Stimulated activated CD4-positive, alpha-beta T cell treated with anti-CD3 and anti-CD28 coated beads, Interleukin-4, amount 100 ng/mL, for 1 hour (primary cell): ENCODE results near the gene DOC2B.
"Not testable (repeated sequence)": the region's sequence is repeated elsewhere in the genome, so short reads cannot be mapped to it uniquely, and the experiment has no call there.

ENCODE experiments used
- DNase-seq: peaks from one replicate; pipeline ENCODE4 v3.0.0-alpha.2; 2020

DOC2B gene

GRCh38 chr17:210402-210801 is 29.0 kb upstream of the DOC2B start:
- DNase-seq, result no peak

DNA sequence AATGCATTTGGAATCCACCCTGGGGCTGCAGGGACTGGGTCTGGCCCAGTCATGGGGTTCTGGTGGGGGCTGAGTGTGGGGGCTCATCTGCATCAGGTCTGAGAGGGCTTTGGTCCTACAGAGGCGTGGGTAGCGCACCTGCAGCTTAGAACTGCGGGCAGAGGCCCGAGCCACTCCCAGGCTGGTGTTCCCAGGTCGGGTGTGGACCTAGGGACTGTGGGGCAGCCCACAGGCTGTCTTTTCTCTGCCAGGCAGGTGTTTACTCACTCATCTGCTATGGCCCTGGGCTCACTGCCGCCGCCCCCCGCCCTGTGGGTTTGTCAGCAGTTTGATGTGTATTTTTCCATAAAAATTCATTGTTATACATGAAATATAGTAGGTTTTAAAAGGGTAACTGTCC is 27.0 kb upstream of the DOC2B start:
- DNase-seq, result no peak

- DNase-seq, result no peak
These were observed 26.3 kb upstream of the DOC2B start for GRCh38 chr17:207775-208174.

DNA sequence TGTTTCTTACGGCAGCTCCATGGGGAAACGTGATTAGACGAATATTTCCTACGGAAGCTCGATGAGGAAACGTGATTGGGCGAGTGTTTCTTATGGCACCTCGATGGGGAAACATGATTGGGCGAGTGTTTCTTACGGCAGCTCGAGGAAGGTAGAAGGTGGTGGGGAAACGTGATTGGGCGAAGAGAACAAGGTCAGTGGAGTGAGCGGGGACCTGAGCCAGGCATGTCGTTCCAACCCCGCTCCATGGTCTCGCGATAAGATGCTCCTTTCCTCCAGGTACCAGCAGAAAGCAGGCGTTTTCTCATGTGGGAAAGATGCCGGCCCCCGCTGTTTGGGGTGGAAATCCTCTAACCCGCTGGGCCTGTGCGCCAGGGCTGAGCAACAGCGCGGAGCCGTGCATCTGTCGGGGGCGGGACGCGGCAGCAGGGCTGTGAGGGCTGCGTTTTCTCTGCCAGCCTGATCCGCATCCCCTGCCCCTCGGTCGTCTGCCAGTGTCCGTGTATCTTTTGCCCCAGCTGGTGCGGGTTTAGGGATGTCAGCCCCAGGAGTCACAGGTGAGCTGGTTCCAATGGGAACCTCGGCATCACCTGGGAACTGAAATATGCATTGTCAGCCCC is 25.6 kb upstream of the DOC2B start:
- DNase-seq, result no peak

- not testable (repeated sequence) for DNase-seq
These were observed 25.0 kb upstream of the DOC2B start for GRCh38 chr17:206484-206883.

- no peak for DNase-seq
These were observed 24.4 kb upstream of the DOC2B start for GRCh38 chr17:205817-206216.

DNA sequence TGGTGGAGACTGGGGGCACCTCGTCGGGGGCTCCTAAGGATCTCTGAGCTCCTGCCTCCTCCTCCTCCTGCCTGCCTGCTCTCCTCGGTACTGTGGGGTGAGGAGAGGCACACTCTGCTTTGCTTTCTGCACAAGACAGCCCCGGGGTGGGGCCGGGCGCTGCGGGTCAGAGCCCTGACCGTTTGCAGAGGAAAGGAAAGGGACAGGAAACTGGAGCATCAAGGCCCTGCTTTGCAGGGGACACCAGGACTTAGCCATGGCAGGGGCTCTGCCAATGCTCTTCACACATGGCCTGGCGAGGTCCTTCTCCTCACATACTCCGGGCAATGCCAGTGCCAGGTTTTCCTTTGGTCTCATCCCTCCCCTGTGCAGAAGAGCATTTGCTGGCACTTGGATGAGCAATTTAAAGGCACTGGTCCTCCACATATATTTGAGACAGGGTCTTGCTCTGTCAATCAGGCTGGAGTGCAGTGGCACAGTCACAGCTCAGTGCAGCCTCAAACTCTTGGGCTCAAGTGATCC is 23.8 kb upstream of the DOC2B start:
- DNase-seq, result no peak

DNA sequence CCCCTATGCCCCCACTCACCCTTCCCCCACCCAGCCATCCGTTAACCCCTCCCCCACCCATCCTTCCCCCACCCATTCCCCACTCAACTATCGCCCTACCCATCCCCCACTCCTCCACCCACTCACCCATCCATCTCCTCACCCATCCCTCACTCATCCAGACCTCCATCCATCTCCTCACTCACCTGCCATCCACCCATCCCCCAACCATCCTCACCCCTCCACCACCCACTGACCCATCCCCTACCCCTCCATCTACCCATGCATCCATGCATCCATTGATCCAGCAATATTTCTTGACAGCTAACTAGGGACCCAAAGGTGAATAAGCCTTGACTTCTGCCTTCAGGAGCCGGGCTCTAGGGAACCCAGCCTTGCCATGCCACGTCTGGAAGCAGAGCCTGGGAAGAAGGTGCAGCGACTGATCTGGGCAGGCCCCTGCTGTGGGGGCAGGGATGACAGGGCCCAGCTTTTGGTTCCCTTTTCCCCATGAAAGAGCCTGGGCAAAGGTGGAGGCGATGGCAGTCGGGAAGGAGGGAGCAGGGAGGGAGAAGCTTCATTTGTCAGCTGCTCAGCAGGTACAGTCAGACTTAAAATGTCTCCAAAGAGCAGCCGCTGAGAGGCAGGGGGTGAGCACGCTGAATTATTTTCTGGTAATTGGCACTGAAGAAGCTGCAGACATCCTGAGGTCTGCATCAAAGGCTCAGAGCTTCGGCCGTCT is 23.1 kb upstream of the DOC2B start:
- no peak for DNase-seq

GRCh38 chr17:202501-202951 is 21.1 kb upstream of the DOC2B start:
- no peak for DNase-seq

DNA sequence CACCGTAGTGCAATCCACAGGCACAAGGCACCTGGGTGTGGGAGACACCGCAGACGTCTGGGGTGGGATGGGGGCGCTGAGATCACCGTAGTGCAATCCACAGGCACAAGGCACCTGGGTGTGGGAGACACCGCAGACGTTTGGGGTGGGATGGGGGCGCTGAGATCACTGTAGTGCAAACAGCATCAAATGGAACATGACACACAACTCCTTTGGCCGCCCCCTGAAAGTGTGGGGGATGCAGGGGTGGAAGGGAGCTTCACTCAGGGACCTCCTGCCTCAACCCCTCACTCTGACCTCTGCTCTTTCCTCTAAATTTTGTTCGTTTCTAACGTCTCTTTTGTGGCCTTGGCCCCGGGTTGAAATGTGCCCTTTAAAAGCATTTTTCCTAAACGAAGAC is 20.3 kb upstream of the DOC2B start:
- not testable (repeated sequence) for DNase-seq

- DNase-seq, result not testable (repeated sequence)
These were observed 19.8 kb upstream of the DOC2B start for GRCh38 chr17:201257-201656.

DNA sequence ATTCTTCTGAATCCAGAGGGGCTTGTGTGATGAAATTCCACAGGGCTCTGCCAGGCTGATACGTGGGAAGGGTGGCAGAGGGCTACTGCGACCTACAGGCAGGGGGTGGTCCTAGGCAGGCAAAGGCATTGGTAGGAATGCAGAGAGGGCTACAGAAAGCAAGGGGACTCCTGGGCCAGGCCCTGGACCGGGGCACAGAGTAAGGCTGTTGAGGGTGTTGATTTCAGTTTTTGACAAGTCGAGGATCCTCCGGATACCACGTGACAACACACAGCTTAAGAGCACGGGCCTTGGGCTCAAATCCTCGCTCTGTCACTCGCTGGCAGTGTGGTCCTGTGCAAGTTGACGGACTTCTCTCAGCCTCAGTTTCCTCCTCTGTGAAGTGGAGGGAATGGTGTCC is 19.1 kb upstream of the DOC2B start:
- DNase-seq, result no peak

DNA sequence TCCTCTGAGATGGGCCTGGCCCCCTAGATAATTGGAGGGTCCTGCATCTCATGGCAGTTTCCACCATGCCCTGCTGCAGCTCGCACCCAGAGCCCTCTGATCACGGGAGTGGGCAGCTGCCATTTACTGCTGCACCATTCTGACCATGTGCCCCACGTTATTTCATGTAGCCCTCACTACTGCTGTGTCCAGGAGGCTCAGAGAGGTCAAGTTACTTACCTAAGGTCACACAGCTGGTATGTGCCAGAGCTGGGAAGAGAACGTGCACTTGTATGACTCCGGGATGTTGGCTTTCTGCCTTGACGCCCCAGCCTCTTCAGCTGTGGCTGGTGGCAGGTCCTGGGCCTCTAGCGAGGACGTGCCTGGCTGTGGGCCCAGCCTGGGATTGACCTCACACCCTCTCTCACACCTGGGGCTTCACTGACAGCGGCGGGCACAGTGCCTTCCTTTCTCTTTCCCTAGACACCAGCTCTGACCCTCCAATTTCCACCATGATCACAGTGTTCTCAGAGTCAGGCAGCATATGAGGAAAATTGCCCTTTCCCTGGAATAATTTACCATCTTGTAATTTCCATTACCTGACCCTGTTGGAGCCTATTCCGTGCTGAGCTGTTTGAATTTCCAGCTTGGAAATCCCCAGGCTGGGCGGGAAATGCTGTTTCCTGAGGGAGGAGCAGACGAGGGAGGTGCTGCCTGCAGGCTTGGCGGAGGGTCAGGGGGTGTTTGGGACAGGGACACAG is 18.5 kb upstream of the DOC2B start:
- DNase-seq, result no peak

DNA sequence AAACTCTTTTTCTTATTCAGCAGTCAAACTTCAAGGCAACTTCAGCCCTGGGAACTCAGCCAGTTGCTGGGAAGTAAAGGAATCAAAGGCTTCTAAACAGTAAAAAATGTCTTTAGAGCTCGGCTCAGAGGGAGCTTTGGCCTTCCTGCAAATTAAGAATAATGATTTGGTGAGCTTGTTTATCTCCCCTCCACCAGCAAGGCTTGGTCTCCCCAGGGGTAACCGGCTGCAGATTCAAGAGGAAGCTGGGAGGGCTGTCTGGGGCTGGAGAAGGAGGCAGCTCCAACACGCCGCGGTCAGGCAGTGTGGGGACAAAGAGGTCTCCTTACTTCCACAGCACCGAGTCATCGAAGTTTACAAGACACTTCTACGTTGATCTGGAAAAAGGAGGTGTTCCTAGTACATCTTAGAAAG is 17.7 kb upstream of the DOC2B start:
- no peak for DNase-seq

DNA sequence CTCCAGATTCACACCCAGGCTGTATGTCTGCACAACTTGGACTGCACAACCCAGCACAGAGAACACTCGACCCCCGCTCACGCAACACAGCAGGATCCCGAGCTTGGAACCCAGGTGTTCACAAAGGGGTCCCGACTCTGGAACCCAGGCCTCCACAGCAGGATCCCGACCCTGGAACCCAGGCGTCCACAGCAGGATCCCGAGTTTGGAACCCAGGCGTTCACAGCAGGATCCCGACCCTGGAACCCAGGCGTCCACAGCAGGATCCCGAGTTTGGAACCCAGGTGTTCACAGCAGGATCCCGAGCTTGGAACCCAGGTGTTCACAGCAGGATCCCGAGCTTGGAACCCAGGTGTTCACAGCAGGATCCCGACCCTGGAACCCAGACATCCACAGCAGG is 16.8 kb upstream of the DOC2B start:
- DNase-seq, result not testable (repeated sequence)

DNA sequence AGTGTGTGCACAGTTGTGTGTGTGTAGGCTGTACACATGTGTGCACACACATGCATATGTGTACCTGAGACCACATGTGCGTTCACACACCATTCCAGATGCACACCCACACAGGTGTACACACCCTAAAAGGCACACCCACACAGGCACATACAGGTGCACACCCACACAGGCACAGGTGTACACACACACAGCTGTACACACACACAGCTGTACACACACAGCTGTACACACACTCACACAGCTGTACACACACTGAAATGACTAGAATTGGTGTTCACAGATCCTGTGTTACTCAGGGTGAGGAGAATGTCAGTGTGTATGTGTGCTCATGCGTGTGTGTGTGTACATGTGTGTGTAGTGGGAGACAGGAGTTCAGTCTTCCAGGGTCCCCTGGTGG is 15.9 kb upstream of the DOC2B start:
- no peak for DNase-seq

GRCh38 chr17:194828-195602 is 13.6 kb upstream of the DOC2B start:
- no peak for DNase-seq

DNA sequence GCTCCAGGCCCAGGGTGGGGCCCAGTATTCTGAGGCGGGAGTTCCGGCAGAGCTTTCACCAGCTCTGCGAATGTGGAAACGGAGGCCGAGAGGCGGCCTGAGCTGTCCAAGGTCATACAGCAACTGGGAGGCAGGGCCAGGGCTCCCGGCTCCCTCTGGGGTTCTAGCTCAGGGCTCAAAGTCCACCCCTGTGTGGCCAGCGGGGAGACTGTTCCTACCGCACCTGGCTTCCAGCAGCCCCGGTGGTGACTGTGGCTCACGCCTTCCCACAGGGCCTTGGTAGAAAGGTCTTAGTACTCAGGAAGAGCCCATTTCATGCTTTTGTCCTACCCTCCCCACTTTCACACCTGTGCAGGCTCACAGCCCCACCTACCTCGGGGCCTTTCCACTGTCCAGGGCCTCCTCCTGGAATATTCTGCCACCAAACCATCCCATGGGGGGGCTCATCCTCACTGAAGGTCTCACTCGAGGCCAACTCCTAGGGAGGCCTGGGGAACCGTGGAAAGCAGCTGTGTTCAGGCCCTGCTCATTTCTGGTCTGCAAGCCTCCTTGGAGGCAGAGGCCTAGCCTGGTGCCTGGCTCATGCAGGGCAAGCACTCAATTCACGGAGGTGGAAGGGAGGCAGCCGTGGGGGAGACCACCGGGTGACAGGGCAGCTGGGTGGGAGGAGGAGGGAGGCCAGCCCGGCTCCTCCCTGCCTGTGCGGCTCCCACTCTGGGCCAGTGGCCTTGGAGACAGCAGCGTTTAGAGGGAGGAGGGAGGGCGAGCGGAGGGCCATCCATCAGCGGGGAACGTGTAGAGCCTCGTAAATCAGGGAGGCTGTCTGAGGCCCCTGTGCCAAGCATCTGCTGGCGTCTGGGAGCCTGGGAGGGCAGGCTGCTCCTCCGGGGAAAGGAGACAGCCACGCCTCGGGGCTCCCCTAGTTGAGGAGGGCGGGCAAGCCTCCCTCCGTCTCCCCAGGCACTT is 12.7 kb upstream of the DOC2B start:
- DNase-seq, result no peak

DNA sequence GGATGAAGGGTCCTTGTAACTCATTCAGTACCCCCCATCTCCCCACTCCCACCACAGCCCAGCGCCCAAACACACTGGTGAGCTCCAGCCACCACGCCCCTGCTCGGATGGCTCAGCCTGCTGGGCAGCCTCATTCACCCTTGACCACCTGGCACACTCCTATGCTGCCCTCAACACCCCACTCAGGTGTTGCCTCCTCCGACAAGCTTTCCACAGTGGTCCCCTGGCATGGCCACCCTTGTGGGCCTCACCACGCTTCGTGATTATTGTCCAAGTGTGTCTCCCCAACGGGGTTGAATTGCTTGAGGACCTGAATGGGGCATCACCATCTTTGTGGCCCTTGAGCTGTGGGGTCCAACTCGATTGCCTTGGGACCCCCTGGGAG is 12.0 kb upstream of the DOC2B start:
- DNase-seq, result no peak

DNA sequence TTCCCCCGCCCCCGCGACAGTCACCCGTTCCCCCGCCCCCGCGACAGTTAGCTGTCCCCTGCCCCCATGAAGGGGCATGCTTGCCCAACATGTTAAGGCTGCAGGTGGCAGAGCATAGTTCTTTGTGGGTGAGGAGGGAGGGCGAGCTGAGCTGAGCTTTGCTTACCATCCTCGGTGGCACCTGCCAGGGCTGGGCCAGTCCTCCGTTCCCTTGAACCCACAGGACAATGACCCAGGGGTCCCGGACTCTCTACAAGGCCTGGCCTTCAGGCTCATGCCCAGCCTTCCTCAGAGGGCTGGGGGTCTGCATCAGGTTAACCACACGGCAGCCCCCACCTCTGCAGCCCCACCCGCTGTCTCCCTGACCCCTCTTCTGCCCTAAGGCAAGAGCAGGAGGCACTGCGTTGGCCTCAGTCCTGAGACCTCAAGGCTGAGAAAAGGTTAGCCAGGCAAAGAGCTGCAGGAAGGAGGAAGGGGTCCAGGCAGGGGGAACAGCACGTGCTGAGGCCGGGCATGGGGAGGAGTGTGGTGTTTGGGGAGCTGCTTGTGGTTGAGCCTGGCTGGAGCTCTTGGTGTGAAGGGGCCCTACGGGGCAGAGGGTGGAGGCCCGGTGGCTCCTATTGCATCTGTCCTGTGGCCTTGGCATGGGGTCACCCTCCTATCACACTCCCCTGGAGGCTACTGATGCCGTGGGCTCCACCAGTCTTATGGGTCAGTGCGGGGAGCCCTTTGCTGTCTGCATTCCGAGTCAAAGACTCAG is 11.4 kb upstream of the DOC2B start:
- DNase-seq, result no peak

DNA sequence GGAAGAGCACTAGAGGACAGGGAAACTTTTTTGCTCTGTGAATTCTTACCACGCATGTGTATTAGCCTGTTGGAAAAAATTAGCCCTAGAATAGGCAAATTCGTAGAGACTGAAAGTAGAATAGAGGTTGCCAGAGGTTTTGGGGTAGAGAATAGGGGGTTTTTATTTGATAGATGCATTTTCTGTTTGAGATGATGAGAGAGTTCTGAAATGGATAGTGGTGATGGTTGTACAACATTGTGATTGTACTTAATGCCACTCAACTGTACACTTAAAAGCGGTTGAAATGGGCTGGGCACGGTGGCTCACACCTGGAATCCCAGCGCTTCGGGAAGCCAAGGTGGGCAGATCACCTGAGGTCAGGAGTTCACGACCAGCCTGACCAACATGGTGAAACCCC is 8.0 kb upstream of the DOC2B start:
- DNase-seq, result no peak
